ENCODE measurements around the gene LSAMP. TPM values are rescaled to one million over a fixed set of nuclear protein-coding genes. Genes with fewer than 3 reads are reported as not detected.

The LSAMP gene
- total RNA-seq, 4 donors from 2014 or later, result 1.3 to 8.3 (median 1.8) TPM

GRCh38 chr3:116200956-116201690, 244.2 kb downstream of the LSAMP start:
- H3K27ac ChIP-seq, result no peak overlapping the region
- no peaks in the 10 kb centered on the region for H3K4me1 ChIP-seq
- H3K4me3 ChIP-seq, result no peak overlapping the region
- no peaks in the 10 kb centered on the region for H3K27me3 ChIP-seq
- H3K36me3 ChIP-seq, result no peaks in the 10 kb centered on the region
- no peak for DNase-seq
- H3K9me3 ChIP-seq, result no peaks in the 10 kb centered on the region
- no peak for TF ChIP-seq POLR2A (IDR thresholded peaks at IDR 0.05)
- TF ChIP-seq, protein P1, sequence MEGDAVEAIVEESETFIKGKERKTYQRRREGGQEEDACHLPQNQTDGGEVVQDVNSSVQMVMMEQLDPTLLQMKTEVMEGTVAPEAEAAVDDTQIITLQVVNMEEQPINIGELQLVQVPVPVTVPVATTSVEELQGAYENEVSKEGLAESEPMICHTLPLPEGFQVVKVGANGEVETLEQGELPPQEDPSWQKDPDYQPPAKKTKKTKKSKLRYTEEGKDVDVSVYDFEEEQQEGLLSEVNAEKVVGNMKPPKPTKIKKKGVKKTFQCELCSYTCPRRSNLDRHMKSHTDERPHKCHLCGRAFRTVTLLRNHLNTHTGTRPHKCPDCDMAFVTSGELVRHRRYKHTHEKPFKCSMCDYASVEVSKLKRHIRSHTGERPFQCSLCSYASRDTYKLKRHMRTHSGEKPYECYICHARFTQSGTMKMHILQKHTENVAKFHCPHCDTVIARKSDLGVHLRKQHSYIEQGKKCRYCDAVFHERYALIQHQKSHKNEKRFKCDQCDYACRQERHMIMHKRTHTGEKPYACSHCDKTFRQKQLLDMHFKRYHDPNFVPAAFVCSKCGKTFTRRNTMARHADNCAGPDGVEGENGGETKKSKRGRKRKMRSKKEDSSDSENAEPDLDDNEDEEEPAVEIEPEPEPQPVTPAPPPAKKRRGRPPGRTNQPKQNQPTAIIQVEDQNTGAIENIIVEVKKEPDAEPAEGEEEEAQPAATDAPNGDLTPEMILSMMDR (IDR thresholded peaks at IDR 0.05), result no peak

DNA sequence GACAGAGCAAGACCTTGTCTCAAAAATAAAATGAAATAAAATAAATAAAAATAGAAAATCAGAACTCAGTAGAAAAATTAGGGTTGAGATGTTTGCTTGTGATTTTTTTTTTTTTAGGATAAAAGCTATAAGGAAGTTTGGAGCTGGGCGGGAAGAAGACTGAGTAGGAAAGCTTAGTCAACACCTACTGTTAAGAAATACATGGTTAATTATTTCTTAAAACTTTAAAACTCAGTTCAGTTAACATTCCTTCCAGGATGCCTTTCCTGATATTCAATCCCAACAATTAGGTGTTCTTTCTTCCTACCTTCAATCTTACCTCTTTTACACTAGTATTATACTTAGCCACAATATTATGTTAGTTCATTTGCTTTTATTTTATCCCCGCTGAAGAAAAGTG, 246.2 kb downstream of the LSAMP start:
- no peak for DNase-seq
- Histone ChIP-seq H3K36me3 (no peaks in the 10 kb centered on the region), H3K4me3 (no peak overlapping the region), H3K9me3 (no peaks in the 10 kb centered on the region), H3K27ac (no peak overlapping the region), H3K4me1 (no peaks in the 10 kb centered on the region), H3K27me3 (no peaks in the 10 kb centered on the region)
- no peak for TF ChIP-seq POLR2A (IDR thresholded peaks at IDR 0.05)
- TF ChIP-seq, protein P1 (IDR thresholded peaks at IDR 0.05), result no peak

GRCh38 chr3:116198087-116198486, 247.2 kb downstream of the LSAMP start:
- no peaks in the 10 kb centered on the region for H3K27me3 ChIP-seq
- no peak overlapping the region for H3K27ac ChIP-seq
- no peak for TF ChIP-seq POLR2A (IDR thresholded peaks at IDR 0.05)
- TF ChIP-seq, protein P1 (IDR thresholded peaks at IDR 0.05), result no peak
- no peak for DNase-seq
- no peak overlapping the region for H3K4me3 ChIP-seq
- H3K9me3 ChIP-seq, result no peaks in the 10 kb centered on the region
- no peaks in the 10 kb centered on the region for H3K4me1 ChIP-seq
- H3K36me3 ChIP-seq, result no peaks in the 10 kb centered on the region

GRCh38 chr3:116192464-116192863, 252.8 kb downstream of the LSAMP start:
- TF ChIP-seq, protein P1 (IDR thresholded peaks at IDR 0.05), result no peak
- TF ChIP-seq POLR2A (IDR thresholded peaks at IDR 0.05), result no peak
- Histone ChIP-seq H3K9me3 (no peaks in the 10 kb centered on the region), H3K4me3 (no peak overlapping the region), H3K27ac (no peak overlapping the region), H3K36me3 (no peaks in the 10 kb centered on the region), H3K27me3 (no peaks in the 10 kb centered on the region), H3K4me1 (no peaks in the 10 kb centered on the region)
- no peak for DNase-seq

- H3K9me3 ChIP-seq, result no peaks in the 10 kb centered on the region
- H3K4me3 ChIP-seq, result no peak overlapping the region
- H3K27me3 ChIP-seq, result no peaks in the 10 kb centered on the region
- no peak overlapping the region for H3K27ac ChIP-seq
- TF ChIP-seq, protein P1 (IDR thresholded peaks at IDR 0.05), result no peak
- TF ChIP-seq POLR2A (IDR thresholded peaks at IDR 0.05), result no peak
- DNase-seq, result no peak
- no peaks in the 10 kb centered on the region for H3K4me1 ChIP-seq
- no peaks in the 10 kb centered on the region for H3K36me3 ChIP-seq
Observed at GRCh38 chr3:116191409-116191808, 253.9 kb downstream of the LSAMP start.
